ENCODE measurements around the gene MYO7A.

MYO7A gene

GRCh38 chr11:77108436-77108835 is 19.6 kb upstream of the MYO7A start:
- no peak for TF ChIP-seq ZFX (IDR thresholded peaks at IDR 0.05; ENCODE audit: borderline replicate concordance)
- TF ChIP-seq CTCF (IDR thresholded peaks at IDR 0.05) = no peak
- no peak overlapping the region for H3K27ac ChIP-seq

GRCh38 chr11:77109236-77110019 is 18.6 kb upstream of the MYO7A start:
- H3K27ac ChIP-seq = no peak overlapping the region
- TF ChIP-seq ZFX (IDR thresholded peaks at IDR 0.05; ENCODE audit: borderline replicate concordance) = no peak
- no peak for TF ChIP-seq CTCF (IDR thresholded peaks at IDR 0.05)

DNA sequence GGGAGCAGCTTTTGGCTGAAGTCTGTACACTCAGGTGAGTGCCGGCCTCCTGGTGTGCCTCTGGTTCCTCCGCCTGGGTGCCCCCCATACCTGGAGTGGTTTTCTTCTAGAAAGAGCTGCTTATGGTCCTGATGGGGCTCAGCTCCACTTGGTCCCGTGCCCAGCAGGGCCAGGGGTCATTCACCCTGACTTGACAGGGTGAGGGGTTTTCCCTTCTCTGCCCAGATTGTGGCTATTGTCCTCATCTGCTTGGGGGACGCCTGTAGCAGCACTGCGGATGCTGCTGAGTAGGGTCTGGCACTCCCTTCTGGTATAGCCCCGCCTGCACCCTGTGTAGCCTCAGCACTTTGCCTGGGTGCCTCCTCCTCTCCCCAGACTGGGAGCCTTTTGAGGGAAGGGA is 17.2 kb upstream of the MYO7A start:
- no peak overlapping the region for H3K27ac ChIP-seq
- TF ChIP-seq ZFX (IDR thresholded peaks at IDR 0.05; ENCODE audit: borderline replicate concordance) (no peak), CTCF (IDR thresholded peaks at IDR 0.05) (no peak)

DNA sequence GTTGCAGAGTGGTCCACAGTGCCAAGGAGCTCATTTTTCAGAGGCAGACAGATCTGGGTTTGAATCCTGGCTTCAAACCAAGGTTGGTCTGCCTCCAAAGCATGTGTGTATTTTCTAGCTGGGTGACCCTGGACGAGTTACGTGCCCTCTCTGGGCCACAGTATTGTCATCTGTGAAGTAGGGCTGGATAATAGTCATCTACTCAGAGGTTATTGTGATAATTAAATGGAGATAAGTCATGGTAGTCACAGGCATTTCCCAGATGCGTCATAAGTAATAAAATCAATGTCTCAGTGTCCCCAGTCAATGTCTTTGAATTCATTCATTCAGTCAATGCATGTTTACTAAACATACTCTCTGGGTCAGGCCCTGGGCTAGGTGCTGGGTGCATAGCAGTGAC is 16.8 kb upstream of the MYO7A start:
- TF ChIP-seq ZFX (IDR thresholded peaks at IDR 0.05; ENCODE audit: borderline replicate concordance) (no peak), CTCF (IDR thresholded peaks at IDR 0.05) (no peak)
- H3K27ac ChIP-seq = no peak overlapping the region

DNA sequence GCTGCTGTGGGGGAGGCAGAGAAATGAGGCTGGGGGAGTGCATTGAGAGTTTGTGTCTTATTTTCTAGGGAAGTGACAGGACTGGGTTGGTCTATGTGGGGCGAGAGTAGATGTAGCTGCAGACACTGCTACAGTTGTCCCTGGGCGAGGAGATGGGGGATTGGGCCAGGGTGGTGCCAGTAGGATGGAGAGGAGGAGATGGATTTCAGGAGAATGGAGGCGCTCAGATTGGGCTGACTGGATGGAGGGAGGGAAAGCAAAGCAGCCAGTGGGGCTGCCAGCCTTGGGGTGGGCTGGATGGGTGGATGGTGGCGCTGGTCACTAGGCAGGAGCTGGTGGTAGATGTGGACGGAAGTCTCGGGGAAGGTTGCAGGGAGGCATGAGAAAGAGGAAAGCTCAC is 16.1 kb upstream of the MYO7A start:
- TF ChIP-seq ZFX (IDR thresholded peaks at IDR 0.05; ENCODE audit: borderline replicate concordance) (no peak), CTCF (IDR thresholded peaks at IDR 0.05) (no peak)
- H3K27ac ChIP-seq = no peak overlapping the region

GRCh38 chr11:77112641-77113381 is 15.2 kb upstream of the MYO7A start:
- TF ChIP-seq CTCF (IDR thresholded peaks at IDR 0.05) (no peak), ZFX (IDR thresholded peaks at IDR 0.05; ENCODE audit: borderline replicate concordance) (no peak)
- H3K27ac ChIP-seq = no peak overlapping the region
